IMR-90 (cell line): ENCODE results near the gene ADGRL3. TPM values are rescaled to one million over a fixed set of nuclear protein-coding genes. Genes with fewer than 3 reads are reported as not detected.

Experiments
- ATAC-seq: fragments of 200-7000 bp; cut with Tn5 transposase; 2 replicates; pipeline ENCODE4 v1.9.1; 2020; ENCODE audit warnings: low read depth, mild to moderate bottlenecking, moderate library complexity
- BruUV-seq: library from RNA; stranded (reverse); fragments of 400-500 nt; replicated peaks from 2 replicates; lab custom pipeline; 2021; lab: Mats Ljungman, UMichigan
- CTCF ChIA-PET: fragments of 300-600 bp; formaldehyde crosslinking; extraction: SDS; loops from one replicate; lab custom pipeline; 2021; ENCODE audit warnings: antibody characterized with exemption; lab: Yijun Ruan, JAX
- POLR2A ChIA-PET: fragments of 300-600 bp; sonication (Branson Sonifier 250); formaldehyde crosslinking; loops from one replicate; lab custom pipeline; 2022; ENCODE audit warnings: antibody characterized with exemption; ENCODE audit not compliant: unreplicated experiment; lab: Charles Lee
- DNase-seq: peaks from one replicate; pipeline ENCODE4 v3.0.0; 2013
- H2AFZ ChIP-seq: replicated peaks from 2 replicates; pipeline ENCODE3; 2013; ENCODE audit warnings: low read length, mild to moderate bottlenecking; ENCODE audit not compliant: poor library complexity
- H2AK5ac ChIP-seq: 2 replicates; pipeline ENCODE4 v1.6.1; 2013; ENCODE audit warnings: low read depth, low read length, inconsistent platforms
- H2AK9ac ChIP-seq: replicated peaks from 2 replicates; pipeline ENCODE3; 2013; ENCODE audit warnings: mild to moderate bottlenecking, low read depth, low read length, moderate library complexity; ENCODE audit not compliant: poor library complexity
- H2BK120ac ChIP-seq: 2 replicates; pipeline ENCODE4 v1.6.1; 2013; ENCODE audit warnings: low read depth, low read length, inconsistent platforms
- H2BK15ac ChIP-seq: 3 replicates; pipeline ENCODE4 v1.6.1; 2013; ENCODE audit warnings: low read depth, low read length, inconsistent platforms
- H2BK20ac ChIP-seq: 2 replicates; pipeline ENCODE4 v1.6.1; 2013; ENCODE audit warnings: low read depth, mild to moderate bottlenecking, inconsistent platforms, low read length, moderate library complexity
- H2BK5ac ChIP-seq: 2 replicates; pipeline ENCODE4 v1.6.1; 2013; ENCODE audit warnings: mild to moderate bottlenecking, low read depth, low read length, inconsistent platforms; ENCODE audit not compliant: poor library complexity, severe bottlenecking
- H3K14ac ChIP-seq: replicated peaks from 2 replicates; pipeline ENCODE4 v1.6.1; 2013; ENCODE audit warnings: low read depth, low read length, inconsistent platforms
- H3K18ac ChIP-seq: 2 replicates; pipeline ENCODE4 v1.6.1; 2013; ENCODE audit warnings: low read depth, low read length, control low read depth
- H3K23ac ChIP-seq: 2 replicates; pipeline ENCODE4 v1.6.1; 2013; ENCODE audit warnings: low read depth, low read length, inconsistent platforms
- H3K27ac ChIP-seq: 2 replicates; pipeline ENCODE4 v1.5.1; 2013; ENCODE audit warnings: mild to moderate bottlenecking, control low read depth, low read length; ENCODE audit not compliant: insufficient read depth
- H3K27me3 ChIP-seq: 2 replicates; pipeline ENCODE4 v1.6.1; 2013; ENCODE audit warnings: low read length; ENCODE audit not compliant: control insufficient read depth, insufficient read depth
- H3K36me3 ChIP-seq: 2 replicates; pipeline ENCODE4 v1.6.1; 2013; ENCODE audit warnings: low read length, mixed read lengths; ENCODE audit not compliant: control insufficient read depth, insufficient read depth
- H3K4ac ChIP-seq: 2 replicates; pipeline ENCODE4 v1.6.1; 2013; ENCODE audit warnings: low read depth, low read length, inconsistent platforms
- H3K4me1 ChIP-seq: 2 replicates; pipeline ENCODE4 v1.6.1; 2013; ENCODE audit warnings: low read length, mixed read lengths; ENCODE audit not compliant: control insufficient read depth, insufficient read depth
- H3K4me2 ChIP-seq: 2 replicates; pipeline ENCODE4 v1.6.1; 2013; ENCODE audit warnings: low read depth, mild to moderate bottlenecking, control low read depth, low read length, moderate library complexity
- H3K4me3 ChIP-seq: 2 replicates; pipeline ENCODE4 v1.5.1; 2013; ENCODE audit warnings: low read depth, mild to moderate bottlenecking, control low read depth, low read length, moderate library complexity; ENCODE audit not compliant: insufficient read depth
- H3K56ac ChIP-seq: 2 replicates; pipeline ENCODE4 v1.6.1; 2013; ENCODE audit warnings: low read length, inconsistent platforms; ENCODE audit not compliant: insufficient read depth; ENCODE audit errors: extremely low read depth
- H3K79me1 ChIP-seq, 2 experiments: 2 replicates each; pipeline ENCODE4 v1.6.1; 2013; ENCODE audit warnings: low read length in 2 of 2, inconsistent platforms in 1 of 2, low read depth in 1 of 2
- H3K9ac ChIP-seq: 2 replicates; pipeline ENCODE4 v1.6.1; 2013; ENCODE audit warnings: low read depth, low read length, control low read depth
- H3K9me1 ChIP-seq: 2 replicates; pipeline ENCODE4 v1.6.1; 2013; ENCODE audit warnings: low read length, inconsistent platforms; ENCODE audit not compliant: insufficient read depth
- H3K9me3 ChIP-seq: 2 replicates; pipeline ENCODE4 v1.6.1; 2013; ENCODE audit warnings: low read length; ENCODE audit not compliant: control insufficient read depth, insufficient read depth
- H4K20me1 ChIP-seq: 2 replicates; pipeline ENCODE4 v1.6.1; 2013; ENCODE audit warnings: low read length, inconsistent platforms; ENCODE audit not compliant: insufficient read depth
- H4K5ac ChIP-seq: 2 replicates; pipeline ENCODE4 v1.6.1; 2013; ENCODE audit warnings: mild to moderate bottlenecking, low read depth, low read length, control low read depth
- H4K8ac ChIP-seq, 2 experiments: 2 replicates each; pipeline ENCODE4 v1.6.1; 2013; ENCODE audit warnings: low read depth in 2 of 2, low read length in 2 of 2, control low read depth in 1 of 2, inconsistent platforms in 1 of 2
- H4K91ac ChIP-seq: 2 replicates; pipeline ENCODE4 v1.6.1; 2013; ENCODE audit warnings: low read depth, low read length, inconsistent platforms; ENCODE audit not compliant: insufficient read depth
- BHLHE40 ChIP-seq: fragments of 150-350 bp; IDR thresholded peaks from 2 replicates; pipeline ENCODE4 v1.6.1; 2016; ENCODE audit warnings: mild to moderate bottlenecking, low read depth, low read length
- ELK1 ChIP-seq: fragments of 150-350 bp; IDR thresholded peaks from 2 replicates; pipeline ENCODE4 v1.6.1; 2016; ENCODE audit warnings: low read depth, mild to moderate bottlenecking, low read length, moderate library complexity, borderline replicate concordance
- MAFK ChIP-seq: IDR thresholded peaks from 2 replicates; pipeline ENCODE4 v1.6.1; 2012; ENCODE audit warnings: low read depth, low read length, improper control_type of control experiment
- MAZ ChIP-seq: IDR thresholded peaks from 2 replicates; pipeline ENCODE4 v1.6.1; 2012; ENCODE audit warnings: low read depth, mild to moderate bottlenecking, low read length, improper control_type of control experiment, moderate library complexity, borderline replicate concordance
- NFE2L2 ChIP-seq: fragments of 150-350 bp; IDR thresholded peaks from 2 replicates; pipeline ENCODE4 v1.6.1; 2016; ENCODE audit warnings: low read depth, mild to moderate bottlenecking, low read length
- POLR2A ChIP-seq: IDR thresholded peaks from 2 replicates; pipeline ENCODE4 v1.6.1; 2012; ENCODE audit warnings: mild to moderate bottlenecking, low read depth, low read length
- RCOR1 ChIP-seq: IDR thresholded peaks from 2 replicates; pipeline ENCODE4 v1.6.1; 2012; ENCODE audit warnings: mild to moderate bottlenecking, low read length, improper control_type of control experiment; ENCODE audit not compliant: insufficient replicate concordance
- RFX5 ChIP-seq: IDR thresholded peaks from 2 replicates; pipeline ENCODE4 v1.8.0; 2012; ENCODE audit warnings: low read depth, mild to moderate bottlenecking, low read length, moderate library complexity
- SMC3 ChIP-seq: fragments of 150-350 bp; IDR thresholded peaks from 2 replicates; pipeline ENCODE4 v1.6.1; 2016; ENCODE audit warnings: low read depth, mild to moderate bottlenecking, antibody characterized with exemption, low read length, moderate library complexity
- dilution Hi-C: fragments of 300-500 bp; cut with HindIII; formaldehyde crosslinking; loops from one replicate; pipeline ENCODE4 v1.14.3; 2018; ENCODE audit warnings: low sequenced_read_pairs; ENCODE audit not compliant: unreplicated experiment
- in situ Hi-C: fragments of 300-500 bp; cut with MboI; formaldehyde crosslinking; loops from 3 replicates; pipeline ENCODE4 v1.14.3; 2019; ENCODE audit warnings: low sequenced_read_pairs, inconsistent platforms, mixed read lengths
- intact Hi-C: fragments of 100-400 bp; cut with micrococcal nuclease; formaldehyde crosslinking; loops from 2 replicates; pipeline ENCODE4 v1.10.0; 2022
- polyA plus RNA-seq, 3 experiments: library from polyadenylated mRNA; depleted of rRNA; stranded (reverse); fragments of >200 nt; gene quantifications; 2 replicates each; pipeline ENCODE4 v1.2.3, GENCODE V29; 2012; ENCODE audit warnings: low replicate concordance in 1 of 3
- total RNA-seq: library from RNA; depleted of rRNA; stranded (reverse); fragments of >200 nt; gene quantifications from 2 replicates; pipeline ENCODE4 v1.2.3, GENCODE V29; 2012

ADGRL3 gene
- total and polyA plus RNA-seq, 2 of the 4 experiments (the other 2 are of a cell fraction) = 0.46 to 2.5 TPM

DNA sequence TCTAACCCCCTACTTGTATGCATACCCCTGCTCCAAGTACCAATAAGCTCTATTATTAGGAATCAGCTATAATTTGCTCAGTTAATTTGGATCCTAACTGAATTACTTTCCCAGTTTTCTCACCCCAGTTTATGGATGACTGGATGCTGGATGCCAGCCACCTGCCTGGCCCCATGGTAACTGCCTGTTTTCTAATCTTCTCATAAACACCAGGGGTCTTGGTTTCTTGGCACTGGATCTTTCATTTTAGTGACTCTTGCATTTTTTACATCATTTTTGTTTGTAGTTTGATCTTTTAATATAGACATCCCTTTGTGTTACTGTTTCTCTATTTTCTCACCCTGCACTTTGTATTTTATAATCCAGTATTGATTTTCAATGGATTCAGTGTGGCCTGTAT, 246.8 kb downstream of the ADGRL3 start:
- ATAC-seq = no peak
- H2AFZ ChIP-seq = no peak overlapping the region
- H3K9ac ChIP-seq = no peak overlapping the region
- no peaks in the 10 kb centered on the region for H3K27me3 ChIP-seq
- dilution Hi-C loops = no loop called here
- no peak overlapping the region for H3K4ac ChIP-seq
- TF ChIP-seq SMC3 (no peak), ELK1 (no peak), MAZ (no peak), RFX5 (no peak), RCOR1 (no peak), NFE2L2 (no peak), BHLHE40 (no peak), MAFK (no peak), POLR2A (no peak)
- CTCF ChIA-PET = no interaction called here
- no peak overlapping the region for H3K4me2 ChIP-seq
- H3K36me3 ChIP-seq = no peaks in the 10 kb centered on the region
- H3K56ac ChIP-seq = no peak overlapping the region
- H3K18ac ChIP-seq = no peak overlapping the region
- no peak overlapping the region for H3K14ac ChIP-seq
- H3K23ac ChIP-seq = no peak overlapping the region
- H4K8ac ChIP-seq = no peak overlapping the region
- H4K20me1 ChIP-seq = no peaks in the 10 kb centered on the region
- H4K91ac ChIP-seq = no peak overlapping the region
- H3K79me1 ChIP-seq = no peaks in the 10 kb centered on the region
- no peak overlapping the region for H2AK5ac ChIP-seq
- no TSS peak for BruUV-seq
- no peaks in the 10 kb centered on the region for H3K9me3 ChIP-seq
- no peak overlapping the region for H2BK15ac ChIP-seq
- intact Hi-C loops = no loop called here
- in situ Hi-C loops = no loop called here
- no peak overlapping the region for H2BK120ac ChIP-seq
- H3K27ac ChIP-seq = no peak overlapping the region
- no peak overlapping the region for H2AK9ac ChIP-seq
- no peak overlapping the region for H2BK5ac ChIP-seq
- POLR2A ChIA-PET = no interaction called here
- H3K9me1 ChIP-seq = no peaks in the 10 kb centered on the region
- DNase-seq = no peak
- no peak overlapping the region for H3K4me3 ChIP-seq
- H2BK20ac ChIP-seq = no peak overlapping the region
- no peak overlapping the region for H4K5ac ChIP-seq
- peaks cover 3% of the 10 kb centered on the region; the same call in 1 of the 2 replicates for H3K4me1 ChIP-seq
